Activated naive CD4-positive, alpha-beta T cell (primary cell): Measurements from ENCODE around the gene ABHD6.
A peak's percentile ranks its signal among the peaks of the same experiment; 100 is the strongest.
"Not testable (repeated sequence)": the region's sequence is repeated elsewhere in the genome, so short reads cannot be mapped to it uniquely, and the experiment has no call there.

Source experiments
- DNase-seq, 4 experiments: peaks; one replicate each; lab custom pipeline; 2025; lab: John Stamatoyannopoulos, UW

The ABHD6 gene

GRCh38 chr3:58274027-58274614, 36.5 kb downstream of the ABHD6 start:
- no peak for DNase-seq

GRCh38 chr3:58281069-58281468, 43.5 kb downstream of the ABHD6 start:
- no peak for DNase-seq

DNA sequence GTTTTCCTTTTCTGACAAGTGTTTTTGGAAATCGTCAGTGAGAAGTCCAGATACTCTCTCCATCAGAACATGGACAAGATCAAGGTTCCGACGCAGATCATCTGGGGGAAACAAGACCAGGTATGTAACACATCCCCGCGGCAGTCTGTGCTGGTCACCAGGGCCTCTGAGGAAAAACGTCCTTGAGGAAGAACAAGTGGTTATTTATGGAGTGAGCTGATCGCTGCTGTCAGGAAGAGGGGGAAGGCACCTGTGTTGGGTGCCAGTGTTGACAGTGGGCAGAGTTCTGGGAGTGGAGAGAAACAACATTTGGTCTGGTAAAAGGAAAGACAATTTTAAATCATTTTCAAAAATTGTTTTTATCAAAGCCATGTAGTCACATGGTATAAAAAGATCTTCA, 47.7 kb downstream of the ABHD6 start:
- DNase-seq: no peak

GRCh38 chr3:58287354-58287753, 49.8 kb downstream of the ABHD6 start:
- DNase-seq: no peak

- no peak for DNase-seq
Observed at GRCh38 chr3:58288011-58288728, 50.6 kb downstream of the ABHD6 start.

GRCh38 chr3:58288964-58289613, 51.5 kb downstream of the ABHD6 start:
- not testable (repeated sequence) for DNase-seq

DNA sequence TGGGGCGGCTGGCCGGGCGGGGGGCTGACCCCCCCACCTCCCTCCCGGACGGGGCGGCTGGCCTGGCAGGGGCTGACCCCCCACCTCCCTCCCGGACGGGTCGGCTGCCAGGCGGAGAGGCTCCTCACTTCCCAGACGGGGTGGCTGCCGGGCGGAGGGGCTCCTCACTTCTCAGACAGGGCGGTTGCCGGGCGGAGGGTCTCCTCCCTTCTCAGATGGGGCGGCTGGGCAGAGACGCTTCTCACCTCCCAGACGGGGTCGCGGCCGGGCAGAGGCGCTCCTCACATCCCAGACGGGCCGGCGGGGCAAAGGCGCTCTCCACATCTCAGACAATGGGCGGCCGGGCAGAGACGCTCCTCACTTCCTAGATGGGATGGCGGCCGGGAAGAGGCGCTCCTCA, 52.9 kb downstream of the ABHD6 start:
- DNase-seq: not testable (repeated sequence)

DNA sequence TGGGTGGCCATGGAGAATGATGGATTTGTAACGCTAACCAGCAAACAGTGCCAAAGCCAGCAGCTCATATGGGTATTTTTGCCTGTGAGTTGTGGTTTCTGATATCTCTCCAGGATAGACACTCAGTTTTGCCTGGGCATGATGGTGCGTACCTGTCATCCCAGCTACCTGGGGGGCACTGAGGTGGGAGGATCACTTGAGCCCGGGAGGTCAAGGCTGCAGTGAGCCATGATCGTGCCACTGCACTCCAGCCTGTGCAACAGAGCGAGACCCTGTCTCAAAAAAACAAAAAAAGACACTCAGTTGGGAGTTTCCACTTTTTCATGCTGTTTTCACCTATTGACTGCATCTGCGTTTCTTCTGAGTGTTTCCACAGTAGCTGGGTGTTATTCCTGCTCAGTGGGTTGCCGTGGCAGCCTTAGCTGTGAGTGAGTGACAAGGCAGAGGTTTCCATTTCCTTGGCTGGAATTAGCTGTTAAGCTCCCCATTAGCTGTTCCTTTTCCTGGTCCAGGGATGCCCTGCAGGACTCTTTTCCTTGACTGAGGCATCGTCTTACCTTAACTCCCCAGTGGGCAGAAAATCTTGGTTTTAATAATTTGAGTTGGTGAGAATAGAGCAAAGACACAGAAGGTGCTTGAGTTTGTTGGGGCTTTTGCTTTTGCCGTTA, 54.2 kb downstream of the ABHD6 start:
- no peak for DNase-seq

DNA sequence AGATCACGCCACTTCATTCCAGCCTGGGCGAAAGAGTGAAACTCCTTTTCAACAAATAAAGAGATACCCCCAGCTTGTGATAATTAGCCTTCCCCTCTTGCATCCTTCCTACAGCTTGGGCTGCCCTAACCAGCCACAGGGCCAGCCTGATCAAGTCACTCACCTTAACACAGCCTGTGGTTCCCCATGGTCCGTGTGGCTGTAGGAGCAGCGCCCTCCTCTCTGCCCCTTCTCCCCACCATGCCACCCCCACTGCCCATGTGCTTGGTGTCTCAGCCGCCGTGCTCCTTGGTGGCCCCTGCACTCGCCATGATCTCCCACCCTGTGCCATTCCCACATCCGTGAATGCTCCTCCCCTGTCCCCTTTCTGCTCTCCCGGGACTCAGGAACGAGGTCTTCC, 55.3 kb downstream of the ABHD6 start:
- DNase-seq: no peak

DNA sequence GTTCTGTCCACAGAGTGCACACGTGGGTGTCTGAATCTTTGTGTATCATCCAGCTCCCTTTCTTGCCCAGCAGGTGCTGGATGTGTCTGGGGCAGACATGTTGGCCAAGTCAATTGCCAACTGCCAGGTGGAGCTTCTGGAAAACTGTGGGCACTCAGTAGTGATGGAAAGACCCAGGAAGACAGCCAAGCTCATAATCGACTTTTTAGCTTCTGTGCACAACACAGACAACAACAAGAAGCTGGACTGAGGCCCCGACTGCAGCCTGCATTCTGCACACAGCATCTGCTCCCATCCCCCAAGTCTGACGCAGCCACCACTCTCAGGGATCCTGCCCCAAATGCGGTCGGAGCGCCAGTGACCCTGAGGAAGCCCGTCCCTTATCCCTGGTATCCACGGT, 55.9 kb downstream of the ABHD6 start:
- no peak for DNase-seq

DNA sequence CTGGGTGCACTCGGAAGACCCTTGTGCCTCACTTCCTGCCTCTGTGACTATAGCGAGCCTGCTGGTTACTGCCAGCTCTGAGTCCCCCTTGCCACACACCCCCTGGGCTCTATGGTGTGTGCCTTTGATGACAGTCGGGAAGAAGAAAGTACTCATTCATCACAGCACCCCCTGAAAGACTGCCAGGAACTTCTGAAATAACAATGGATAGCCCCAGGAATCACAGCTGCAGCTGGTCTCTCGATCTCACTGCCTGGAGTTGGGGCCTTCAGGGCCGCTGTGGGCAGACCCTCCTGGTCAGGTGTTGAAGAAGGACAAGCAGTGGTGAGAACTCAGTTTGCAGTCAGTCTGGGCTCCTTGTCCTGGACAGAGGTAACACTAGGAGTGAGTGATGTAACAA, 58.7 kb downstream of the ABHD6 start:
- DNase-seq: no peak

DNA sequence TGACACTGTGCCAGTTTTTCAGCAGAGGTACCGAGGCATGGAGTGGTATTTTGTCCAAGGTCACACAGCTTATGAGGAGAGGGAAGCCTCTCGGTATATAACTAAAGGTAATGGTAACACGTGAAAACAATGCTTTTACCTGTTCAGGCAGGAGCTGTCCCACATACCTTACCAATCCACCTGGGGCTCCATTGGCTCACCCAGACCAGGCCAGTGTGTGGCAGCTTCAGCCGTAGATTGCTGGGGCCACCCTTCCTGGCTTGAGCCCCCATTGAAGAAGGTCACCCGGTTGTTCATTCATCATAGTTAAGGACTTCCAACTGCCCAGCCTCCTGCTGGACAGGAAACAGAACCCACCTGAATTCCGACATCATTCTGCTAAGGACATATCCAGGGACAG, 59.3 kb downstream of the ABHD6 start:
- no peak for DNase-seq

DNA sequence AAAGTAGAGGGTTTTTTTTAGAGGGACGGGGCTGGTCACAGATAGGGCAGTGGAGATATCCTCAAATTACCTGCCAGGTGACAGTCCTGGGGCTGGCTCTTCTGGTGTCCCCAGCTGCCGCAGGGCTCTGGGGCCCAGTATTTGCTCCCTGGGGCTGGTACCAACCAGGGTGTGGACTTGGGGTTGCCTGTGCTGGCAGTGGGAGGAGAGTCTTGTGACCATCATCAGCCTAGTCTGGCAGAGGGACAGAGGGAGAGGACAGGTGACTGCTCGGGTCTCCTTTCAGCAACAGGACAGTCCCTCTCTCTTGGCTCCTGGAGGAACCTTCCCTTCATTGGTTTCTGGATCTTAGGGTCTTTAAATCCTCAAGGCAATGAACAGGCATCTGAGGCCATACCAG, 60.6 kb downstream of the ABHD6 start:
- no peak for DNase-seq

DNA sequence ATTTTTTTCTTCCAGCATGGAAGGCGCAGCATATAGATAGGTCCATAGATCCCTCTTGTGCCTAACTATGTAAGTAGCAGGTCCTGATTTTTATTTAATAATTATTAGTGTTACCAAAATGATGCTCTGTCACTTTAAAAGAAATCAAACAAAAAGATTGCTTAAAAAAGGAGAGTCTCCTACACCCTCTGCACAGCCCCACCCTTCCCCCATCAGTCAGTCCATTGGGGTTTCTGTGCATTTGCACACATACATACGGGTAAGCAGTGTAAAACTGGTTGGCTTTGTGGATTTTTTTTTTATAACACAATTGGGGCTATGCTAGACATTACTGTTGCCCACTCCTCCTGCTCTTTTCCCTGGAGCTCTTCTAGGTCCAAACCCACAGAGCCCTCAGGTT, 61.5 kb downstream of the ABHD6 start:
- DNase-seq: no peak

- no peak for DNase-seq
Observed at GRCh38 chr3:58299839-58300516, 62.4 kb downstream of the ABHD6 start.

DNA sequence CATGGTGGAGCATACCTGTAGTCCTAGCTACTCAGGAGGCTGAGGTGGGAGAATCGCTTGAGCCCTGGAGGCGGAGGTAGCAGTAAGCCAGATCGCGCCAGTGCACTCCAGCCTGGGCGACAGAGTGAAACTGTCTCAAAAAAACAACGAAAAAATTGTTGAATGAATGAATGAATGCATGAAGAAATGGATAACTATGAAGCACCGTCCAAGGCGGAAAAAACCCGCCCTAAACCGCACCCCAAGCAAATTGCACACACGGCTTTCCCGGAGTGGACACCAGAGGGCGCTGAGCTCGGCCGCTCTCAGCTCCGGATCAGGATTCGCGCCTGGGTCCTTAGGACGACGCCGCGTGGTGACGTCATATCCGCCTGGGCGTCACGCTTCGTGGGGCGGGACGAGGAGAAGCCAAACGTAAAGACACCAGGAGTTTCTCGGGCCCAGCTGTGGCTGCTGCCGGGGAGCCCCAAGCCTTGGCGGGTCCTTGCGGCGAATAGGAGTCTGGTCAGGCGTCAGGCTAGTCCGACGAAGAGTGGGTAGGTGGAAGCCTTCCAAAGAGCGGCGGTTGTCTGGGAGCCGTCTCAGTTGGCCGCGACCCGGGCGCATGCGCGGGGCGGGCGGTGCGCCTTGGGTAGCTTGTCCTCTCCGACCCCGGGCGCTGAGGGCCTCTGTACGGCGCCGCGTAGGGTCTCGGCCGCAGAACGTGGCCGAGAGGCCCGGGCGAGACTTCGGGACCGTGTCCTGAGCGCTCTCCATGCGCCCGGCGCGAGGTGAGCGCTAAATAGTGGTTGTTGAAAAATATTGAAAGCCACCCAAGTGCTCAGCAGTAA, 68.5 kb downstream of the ABHD6 start, which contains the start of the genes HTD2 and RPP14:
HTD2 (plus strand) TSS at position 639 of the 830 bp plus-strand sequence. CDS start 11,094 bp downstream, outside the sequence.
RPP14 (plus strand) TSS at position 364 of the 830 bp plus-strand sequence. CDS start 4,085 bp downstream, outside the sequence.
- DNase-seq: peak; percentile 96 to 99 (median 98)

DNA sequence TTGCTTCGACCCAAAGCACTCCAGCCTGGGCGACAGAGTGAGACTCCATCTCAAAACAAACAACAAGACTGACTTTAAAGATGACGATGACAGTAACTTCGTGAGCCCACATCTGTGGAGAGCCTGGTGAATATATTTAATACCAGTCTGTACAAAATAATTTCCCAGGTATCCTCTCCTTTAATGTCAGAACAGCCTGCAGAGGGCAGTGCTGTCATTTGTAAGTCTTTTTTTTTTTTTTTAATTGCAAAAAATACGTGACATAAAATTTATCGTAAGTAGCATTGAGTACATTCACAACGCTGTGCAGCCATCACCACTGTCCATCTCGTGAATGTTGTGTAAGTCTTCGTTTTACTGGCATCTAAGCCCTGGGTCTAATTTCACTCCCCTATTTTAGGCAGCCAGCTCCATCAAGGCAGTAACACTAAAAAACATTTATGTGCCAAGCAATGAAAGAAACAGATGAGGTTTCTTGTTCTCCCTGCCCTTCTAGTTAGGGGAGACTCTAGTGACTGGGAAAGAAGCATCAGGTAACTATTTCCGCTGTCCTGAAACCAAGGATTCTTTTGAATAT, 70.1 kb downstream of the ABHD6 start:
- no peak for DNase-seq

- no peak for DNase-seq
Observed at GRCh38 chr3:58308728-58309127, 71.1 kb downstream of the ABHD6 start.

DNA sequence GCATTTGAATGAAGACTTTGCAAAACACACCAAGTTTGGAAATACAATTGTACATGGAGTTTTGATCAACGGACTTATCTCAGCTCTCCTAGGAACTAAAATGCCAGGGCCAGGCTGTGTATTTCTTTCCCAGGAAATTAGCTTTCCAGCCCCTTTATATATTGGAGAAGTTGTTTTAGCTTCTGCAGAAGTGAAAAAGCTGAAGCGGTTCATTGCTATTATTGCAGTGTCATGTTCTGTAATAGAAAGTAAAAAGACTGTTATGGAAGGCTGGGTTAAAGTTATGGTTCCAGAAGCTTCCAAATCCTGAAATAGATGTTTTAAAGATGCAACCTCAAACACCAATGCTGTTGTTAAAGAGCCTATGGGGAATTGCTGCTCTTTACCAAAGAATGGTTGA, 80.2 kb downstream of the ABHD6 start:
- no peak for DNase-seq

DNA sequence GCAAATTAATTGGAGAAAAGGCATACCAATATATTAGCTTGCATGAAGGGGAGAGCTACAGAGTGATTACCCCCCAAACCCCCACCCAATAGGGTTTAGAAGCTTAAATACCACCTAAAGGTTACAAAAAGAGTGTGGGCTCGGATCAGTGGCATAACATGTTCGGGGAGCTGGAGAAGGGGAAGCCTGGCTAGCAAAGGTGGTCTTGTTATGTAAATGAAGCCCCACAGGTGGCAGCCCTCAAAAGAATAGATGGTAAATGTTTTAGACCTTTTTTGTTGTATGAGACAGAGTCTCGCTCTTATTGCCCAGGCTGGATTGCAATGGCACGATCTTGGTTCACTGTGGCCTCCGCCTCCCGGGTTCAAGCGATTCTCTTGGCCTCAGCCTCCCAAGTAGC, 84.2 kb downstream of the ABHD6 start:
- no peak for DNase-seq

DNA sequence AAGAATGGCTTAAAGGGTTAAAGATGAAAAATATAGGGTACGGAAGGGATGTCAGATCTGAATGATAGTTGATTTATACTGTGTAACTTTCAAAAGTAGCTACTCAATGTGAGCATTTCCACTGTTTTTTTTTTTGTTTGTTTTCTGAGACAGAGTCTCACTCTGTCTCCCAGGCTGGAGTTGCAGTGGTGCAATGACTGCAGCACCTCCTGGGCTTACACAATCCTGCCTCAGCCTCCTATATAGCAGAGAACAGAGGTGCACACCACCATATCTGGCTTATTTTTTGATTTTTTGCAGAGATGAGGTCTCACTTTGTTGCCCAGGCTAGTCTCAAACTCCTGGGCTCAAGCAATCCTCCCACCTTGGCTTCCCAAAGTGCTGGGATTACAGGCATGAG, 85.2 kb downstream of the ABHD6 start:
- no peak for DNase-seq
